SK-N-SH (cell line): ENCODE measurements around the gene ABCA7. TPM values are rescaled to one million over a fixed set of nuclear protein-coding genes. Genes with fewer than 3 reads are reported as not detected.
A peak's percentile ranks its signal among the peaks of the same experiment; 100 is the strongest.

Source experiments
- CTCF ChIA-PET: fragments of 300-600, 350-600 bp; formaldehyde crosslinking; extraction: SDS; loops from one replicate; lab custom pipeline; 2021; lab: Yijun Ruan, JAX
- POLR2A ChIA-PET: fragments of 350-600 bp; sonication (Branson Sonifier 250); formaldehyde crosslinking; extraction: SDS; loops from one replicate; lab custom pipeline; 2020; ENCODE audit warnings: antibody characterized with exemption, inconsistent platforms; lab: Yijun Ruan, JAX
- DNase-seq: peaks from one replicate; pipeline ENCODE4 v3.0.0; 2012
- H2AFZ ChIP-seq: fragments of 200-600 bp; sonication (generic); 2 replicates; pipeline ENCODE4 v1.8.1; 2016; ENCODE audit warnings: antibody characterized with exemption, mild to moderate bottlenecking, low read depth
- H3F3A ChIP-seq: fragments of 200-600 bp; sonication (generic); replicated peaks from 2 replicates; pipeline ENCODE3; 2016; ENCODE audit warnings: antibody characterized with exemption, mild to moderate bottlenecking; ENCODE audit not compliant: insufficient read depth
- H3K27ac ChIP-seq, 2 experiments: fragments of 200-500 bp in 1 of 2; fragments of 200-600 bp in 1 of 2; sonication (Bioruptor generic) in 1 of 2; sonication (generic), shearing (Covaris generic) in 1 of 2; 2 replicates each; pipeline versions ENCODE4 v1.5.1 to v1.6.1; 2014 to 2016; ENCODE audit warnings: low read depth in 2 of 2, inconsistent platforms in 1 of 2, low read length in 1 of 2, mild to moderate bottlenecking in 1 of 2, mixed read lengths in 1 of 2
- H3K27me3 ChIP-seq: fragments of 200-600 bp; sonication (generic), shearing (Covaris generic); 2 replicates; pipeline ENCODE4 v1.6.1; 2016; ENCODE audit warnings: mixed run types; ENCODE audit not compliant: insufficient read depth
- H3K36me3 ChIP-seq, 2 experiments: fragments of 200-500 bp in 1 of 2; fragments of 200-600 bp in 1 of 2; sonication (Bioruptor generic) in 1 of 2; sonication (generic) in 1 of 2; replicated peaks in 1 of 2; 2 replicates each; pipeline versions ENCODE3 to v1.5.1; 2014 to 2016; ENCODE audit warnings: low read length in 1 of 2, mild to moderate bottlenecking in 1 of 2; ENCODE audit not compliant: insufficient read depth in 2 of 2, control insufficient read depth in 1 of 2
- H3K4me1 ChIP-seq, 2 experiments: fragments of 200-500 bp in 1 of 2; fragments of 200-600 bp in 1 of 2; sonication (Bioruptor generic) in 1 of 2; sonication (generic), shearing (Covaris generic) in 1 of 2; 2 replicates each; pipeline versions ENCODE4 v1.5.1 to v1.6.1; 2014 to 2016; ENCODE audit warnings: low read depth in 1 of 2, low read length in 1 of 2, mixed run types in 1 of 2; ENCODE audit not compliant: insufficient read depth in 2 of 2, control insufficient read depth in 1 of 2
- H3K4me2 ChIP-seq: fragments of 200-600 bp; sonication (generic), shearing (Covaris generic); 2 replicates; pipeline ENCODE4 v1.6.1; 2017; ENCODE audit warnings: mixed run types
- H3K4me3 ChIP-seq, 2 experiments: fragments of 200-500 bp in 1 of 2; fragments of 200-600 bp in 1 of 2; sonication (Bioruptor generic) in 1 of 2; sonication (generic), shearing (Covaris generic) in 1 of 2; 2 replicates each; pipeline versions ENCODE4 v1.5.1 to v1.8.1; 2014 to 2016; ENCODE audit warnings: low read depth in 2 of 2, inconsistent platforms in 1 of 2, low read length in 1 of 2, mild to moderate bottlenecking in 1 of 2, mixed read lengths in 1 of 2, moderate library complexity in 1 of 2
- H3K79me2 ChIP-seq: fragments of 200-600 bp; sonication (generic); 2 replicates; pipeline ENCODE4 v1.8.1; 2017; ENCODE audit warnings: mild to moderate bottlenecking; ENCODE audit not compliant: insufficient read depth
- H3K9ac ChIP-seq: fragments of 200-600 bp; sonication (generic); 2 replicates; pipeline ENCODE4 v1.6.1; 2017; ENCODE audit warnings: mixed run types
- H3K9me2 ChIP-seq: fragments of 200-600 bp; sonication (generic); 2 replicates; pipeline ENCODE4 v1.6.1; 2017; ENCODE audit warnings: mixed run types
- H3K9me3 ChIP-seq: fragments of 200-600 bp; sonication (generic); 2 replicates; pipeline ENCODE4 v1.6.1; 2017; ENCODE audit warnings: mixed run types, mild to moderate bottlenecking, moderate library complexity
- H4K20me1 ChIP-seq: fragments of 200-600 bp; sonication (generic); 2 replicates; pipeline ENCODE4 v1.6.1; 2017; ENCODE audit warnings: mild to moderate bottlenecking, mixed run types; ENCODE audit not compliant: insufficient read depth
- FOXJ3 ChIP-seq: sonication (generic); formaldehyde crosslinking; IDR thresholded peaks from 2 replicates; pipeline ENCODE4 v1.5.1; 2020; ENCODE audit warnings: mild to moderate bottlenecking, missing genetic modification reagents
- FOXM1 ChIP-seq: IDR thresholded peaks from 2 replicates; pipeline ENCODE4 v1.4.0; 2012; ENCODE audit warnings: low read depth, mild to moderate bottlenecking
- GABPA ChIP-seq: IDR thresholded peaks from 2 replicates; pipeline ENCODE4 v1.4.0; 2012; ENCODE audit warnings: low read depth, mild to moderate bottlenecking
- GATA2 ChIP-seq: sonication (generic); formaldehyde crosslinking; IDR thresholded peaks from 2 replicates; pipeline ENCODE4 v1.5.0; 2020; ENCODE audit warnings: mild to moderate bottlenecking, missing genetic modification reagents
- JUND ChIP-seq: IDR thresholded peaks from 2 replicates; pipeline ENCODE4 v1.4.0; 2012
- MEF2A ChIP-seq: IDR thresholded peaks from 2 replicates; pipeline ENCODE4 v1.4.0; 2012; ENCODE audit warnings: low read depth, borderline replicate concordance
- MXI1 ChIP-seq: IDR thresholded peaks from 2 replicates; pipeline ENCODE4 v1.6.1; 2012; ENCODE audit warnings: mild to moderate bottlenecking, low read depth, low read length, improper control_type of control experiment
- NFIC ChIP-seq: IDR thresholded peaks from 2 replicates; pipeline ENCODE4 v1.4.0; 2012; ENCODE audit warnings: borderline replicate concordance
- NRF1 ChIP-seq: IDR thresholded peaks from 2 replicates; pipeline ENCODE4 v1.6.1; 2012; ENCODE audit warnings: low read depth, mild to moderate bottlenecking, low read length
- POLR2AphosphoS5 ChIP-seq: IDR thresholded peaks from 2 replicates; pipeline ENCODE4 v1.6.1; 2012; ENCODE audit warnings: low read depth, low read length
- RAD21 ChIP-seq: IDR thresholded peaks from 2 replicates; pipeline ENCODE4 v1.6.1; 2012; ENCODE audit warnings: mild to moderate bottlenecking, low read length
- RCOR1 ChIP-seq: fragments of 150-350 bp; IDR thresholded peaks from 2 replicates; pipeline ENCODE4 v1.6.1; 2017; ENCODE audit warnings: antibody characterized with exemption, low read length
- SMC3 ChIP-seq: IDR thresholded peaks from 2 replicates; pipeline ENCODE4 v1.6.1; 2012; ENCODE audit warnings: low read depth, low read length, improper control_type of control experiment
- TCF12 ChIP-seq: IDR thresholded peaks from 2 replicates; pipeline ENCODE4 v1.4.0; 2012
- TEAD4 ChIP-seq: IDR thresholded peaks from 2 replicates; pipeline ENCODE4 v1.4.0; 2012; ENCODE audit warnings: mild to moderate bottlenecking, borderline replicate concordance; ENCODE audit not compliant: insufficient read depth
- USF1 ChIP-seq: IDR thresholded peaks from 2 replicates; pipeline ENCODE4 v1.4.0; 2012; ENCODE audit warnings: low read depth, borderline replicate concordance
- YY1 ChIP-seq: IDR thresholded peaks from 2 replicates; pipeline ENCODE4 v1.4.0; 2012; ENCODE audit warnings: low read depth, mild to moderate bottlenecking
- WGBS: methylation state at CpG from one replicate; pipeline ENCODE4 v1.1.6; 2017; ENCODE audit warnings: low lambda C conversion rate; 5-methylcytosine and 5-hydroxymethylcytosine counted together
- polyA plus RNA-seq, 3 experiments: library from polyadenylated mRNA; depleted of rRNA; stranded (reverse); fragments of >200 nt; gene quantifications; 2 replicates each; pipeline ENCODE4 v1.2.3, GENCODE V29; 2012
- TF ChIP-seq, protein P1 (sequence below): IDR thresholded peaks from 2 replicates; pipeline ENCODE4 v1.4.0; 2012; ENCODE audit warnings: low read depth, borderline replicate concordance
- TF ChIP-seq, protein P2 (sequence below): IDR thresholded peaks from 2 replicates; pipeline ENCODE4; 2012
- TF ChIP-seq, protein P3 (sequence below): fragments of 200-600 bp; sonication (generic); IDR thresholded peaks from 2 replicates; pipeline ENCODE4 v1.6.1; 2017; ENCODE audit warnings: antibody characterized with exemption, mild to moderate bottlenecking, moderate library complexity

The ABCA7 gene
- polyA plus RNA-seq, 1 of the 3 experiments (the other 2 are of a cell fraction): 7.8 TPM

- TF ChIP-seq, protein P1, sequence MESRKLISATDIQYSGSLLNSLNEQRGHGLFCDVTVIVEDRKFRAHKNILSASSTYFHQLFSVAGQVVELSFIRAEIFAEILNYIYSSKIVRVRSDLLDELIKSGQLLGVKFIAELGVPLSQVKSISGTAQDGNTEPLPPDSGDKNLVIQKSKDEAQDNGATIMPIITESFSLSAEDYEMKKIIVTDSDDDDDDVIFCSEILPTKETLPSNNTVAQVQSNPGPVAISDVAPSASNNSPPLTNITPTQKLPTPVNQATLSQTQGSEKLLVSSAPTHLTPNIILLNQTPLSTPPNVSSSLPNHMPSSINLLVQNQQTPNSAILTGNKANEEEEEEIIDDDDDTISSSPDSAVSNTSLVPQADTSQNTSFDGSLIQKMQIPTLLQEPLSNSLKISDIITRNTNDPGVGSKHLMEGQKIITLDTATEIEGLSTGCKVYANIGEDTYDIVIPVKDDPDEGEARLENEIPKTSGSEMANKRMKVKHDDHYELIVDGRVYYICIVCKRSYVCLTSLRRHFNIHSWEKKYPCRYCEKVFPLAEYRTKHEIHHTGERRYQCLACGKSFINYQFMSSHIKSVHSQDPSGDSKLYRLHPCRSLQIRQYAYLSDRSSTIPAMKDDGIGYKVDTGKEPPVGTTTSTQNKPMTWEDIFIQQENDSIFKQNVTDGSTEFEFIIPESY: no peak
- TF ChIP-seq YY1 (no peak), GATA2 (no peak), JUND (no peak; the same call in 1 of the 2 replicates), MXI1 (0 out of 2 replicates have a peak, but pooled peaks have one; percentile 18), FOXM1 (no peak), MEF2A (no peak), NRF1 (peak; percentile 85), USF1 (peak; percentile 30; the same call in 1 of the 2 replicates), TCF12 (no peak), FOXJ3 (no peak), NFIC (no peak), SMC3 (no peak)
- TF ChIP-seq, protein P2, sequence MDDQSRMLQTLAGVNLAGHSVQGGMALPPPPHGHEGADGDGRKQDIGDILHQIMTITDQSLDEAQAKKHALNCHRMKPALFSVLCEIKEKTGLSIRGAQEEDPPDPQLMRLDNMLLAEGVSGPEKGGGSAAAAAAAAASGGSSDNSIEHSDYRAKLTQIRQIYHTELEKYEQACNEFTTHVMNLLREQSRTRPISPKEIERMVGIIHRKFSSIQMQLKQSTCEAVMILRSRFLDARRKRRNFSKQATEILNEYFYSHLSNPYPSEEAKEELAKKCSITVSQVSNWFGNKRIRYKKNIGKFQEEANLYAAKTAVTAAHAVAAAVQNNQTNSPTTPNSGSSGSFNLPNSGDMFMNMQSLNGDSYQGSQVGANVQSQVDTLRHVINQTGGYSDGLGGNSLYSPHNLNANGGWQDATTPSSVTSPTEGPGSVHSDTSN: peak; percentile 100
- TF ChIP-seq, protein P3, sequence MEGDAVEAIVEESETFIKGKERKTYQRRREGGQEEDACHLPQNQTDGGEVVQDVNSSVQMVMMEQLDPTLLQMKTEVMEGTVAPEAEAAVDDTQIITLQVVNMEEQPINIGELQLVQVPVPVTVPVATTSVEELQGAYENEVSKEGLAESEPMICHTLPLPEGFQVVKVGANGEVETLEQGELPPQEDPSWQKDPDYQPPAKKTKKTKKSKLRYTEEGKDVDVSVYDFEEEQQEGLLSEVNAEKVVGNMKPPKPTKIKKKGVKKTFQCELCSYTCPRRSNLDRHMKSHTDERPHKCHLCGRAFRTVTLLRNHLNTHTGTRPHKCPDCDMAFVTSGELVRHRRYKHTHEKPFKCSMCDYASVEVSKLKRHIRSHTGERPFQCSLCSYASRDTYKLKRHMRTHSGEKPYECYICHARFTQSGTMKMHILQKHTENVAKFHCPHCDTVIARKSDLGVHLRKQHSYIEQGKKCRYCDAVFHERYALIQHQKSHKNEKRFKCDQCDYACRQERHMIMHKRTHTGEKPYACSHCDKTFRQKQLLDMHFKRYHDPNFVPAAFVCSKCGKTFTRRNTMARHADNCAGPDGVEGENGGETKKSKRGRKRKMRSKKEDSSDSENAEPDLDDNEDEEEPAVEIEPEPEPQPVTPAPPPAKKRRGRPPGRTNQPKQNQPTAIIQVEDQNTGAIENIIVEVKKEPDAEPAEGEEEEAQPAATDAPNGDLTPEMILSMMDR: no peak
Measured at GRCh38 chr19:1039646-1040475, at the start of gene ABCA7 (continued).

GRCh38 chr19:990119-990571 is 49.8 kb upstream of the ABCA7 start:
- no peak overlapping the region for H2AFZ ChIP-seq
- H3K4me3 ChIP-seq: no peak overlapping the region
- H3K4me1 ChIP-seq: no peaks in the 10 kb centered on the region; a peak in 1 of 4 replicates
- no peaks in the 10 kb centered on the region for H3K9me2 ChIP-seq
- H3K9me3 ChIP-seq: no peaks in the 10 kb centered on the region
- H3F3A ChIP-seq: no peaks in the 10 kb centered on the region
- DNase-seq: no peak
- peaks cover 2% of the 10 kb centered on the region; the same call in 1 of the 2 replicates for H3K79me2 ChIP-seq
- POLR2A ChIA-PET: no interaction called here
- CTCF ChIA-PET: no interaction called here
- H3K4me2 ChIP-seq: no peak overlapping the region
- H3K27ac ChIP-seq: no peak overlapping the region
- no peaks in the 10 kb centered on the region for H3K27me3 ChIP-seq
- H3K36me3 ChIP-seq: peaks cover 3 to 50% of the 10 kb centered on the region in 2 experiments
- WGBS: 85% methylated on average over 16 of the region's 27 CpGs
- 0 out of 2 replicates have a peak, but pooled peaks cover 6% of the 10 kb centered on the region for H4K20me1 ChIP-seq
- no peak overlapping the region for H3K9ac ChIP-seq
- TF ChIP-seq, protein P2: no peak
- no peak for TF ChIP-seq NFIC
- no peak for TF ChIP-seq FOXM1
- no peak for TF ChIP-seq RAD21
- no peak for TF ChIP-seq NRF1
- no peak for TF ChIP-seq YY1
- no peak for TF ChIP-seq GABPA
- TF ChIP-seq TEAD4: no peak
- TF ChIP-seq, protein P3: no peak
- no peak for TF ChIP-seq RCOR1
- TF ChIP-seq POLR2AphosphoS5: no peak
